Sigmoid colon (tissue), 7 donors: Measurements from ENCODE around the gene MAPKBP1. TPM values are rescaled to one million over a fixed set of nuclear protein-coding genes. Genes with fewer than 3 reads are reported as not detected.

Source experiments
- DNase-seq: peaks from one replicate; pipeline ENCODE4 v3.0.0-alpha.2; 2019
- H3K27ac ChIP-seq, 4 donors: fragments of 200-600 bp; sonication (generic); one replicate each; pipeline ENCODE4 v1.5.1; 2016 to 2019; ENCODE audit warnings: mild to moderate bottlenecking in 1 of 4
- H3K27me3 ChIP-seq, 3 donors: fragments of 200-600 bp; sonication (generic); one replicate each; pipeline ENCODE4 v1.5.1; 2019; ENCODE audit warnings: mild to moderate bottlenecking in 1 of 3
- H3K36me3 ChIP-seq, 4 donors: fragments of 200-600 bp; sonication (generic); one replicate each; pipeline ENCODE4 v1.5.1; 2016 to 2019
- H3K4me1 ChIP-seq, 4 donors: fragments of 200-600 bp; sonication (generic); one replicate each; pipeline ENCODE4 v1.5.1; 2017 to 2019
- H3K4me3 ChIP-seq, 4 donors: fragments of 200-600 bp; sonication (generic); one replicate each; pipeline ENCODE4 v1.5.1; 2017 to 2019; ENCODE audit warnings: mild to moderate bottlenecking in 2 of 4, moderate library complexity in 1 of 4
- H3K9me3 ChIP-seq, 4 donors: fragments of 200-600 bp in 3 of 4; sonication (generic) in 3 of 4; one replicate each; pipeline versions ENCODE4 v1.5.1 to v1.6.1; 2013 to 2019
- EP300 ChIP-seq, 4 donors: sonication (generic); formaldehyde crosslinking; IDR thresholded peaks; one replicate each; pipeline ENCODE4 v1.6.1; 2017; ENCODE audit warnings: antibody characterized with exemption in 4 of 4
- POLR2A ChIP-seq, 2 donors: fragments of 450-650 bp; IDR thresholded peaks; one replicate each; pipeline ENCODE4 v1.6.1; 2016; ENCODE audit warnings: antibody characterized with exemption in 2 of 2, mild to moderate bottlenecking in 2 of 2, moderate library complexity in 2 of 2
- POLR2AphosphoS5 ChIP-seq, 4 donors: sonication (generic); formaldehyde crosslinking; IDR thresholded peaks; one replicate each; pipeline ENCODE4 v1.6.1; 2017; ENCODE audit warnings: antibody characterized with exemption in 4 of 4
- WGBS, 2 donors: extraction: QIAGEN DNeasy Blood & Tissue Kit; methylation state at CpG; one replicate each; pipeline ENCODE4 v1.1.7; 2013; 5-methylcytosine and 5-hydroxymethylcytosine counted together
- intact Hi-C: fragments of 100-400 bp; cut with DNase I; formaldehyde crosslinking; loops from one replicate; pipeline ENCODE4 v1.15.1; 2023
- polyA plus RNA-seq, 3 donors: library from polyadenylated mRNA; stranded (reverse); fragments of 200-250 nt; gene quantifications; one replicate each; pipeline ENCODE4 v1.2.3, GENCODE V29; 2013
- total RNA-seq, 4 donors: library from RNA; depleted of rRNA; stranded (reverse); fragments of >200 nt; gene quantifications; one replicate each; pipeline ENCODE4 v1.1.0, GENCODE V29; 2016
- TF ChIP-seq, protein P1 (sequence below), 4 experiments: fragments of 450-650 bp in 3 of 4; fragments of 200-600 bp in 1 of 4; IDR thresholded peaks; one replicate each; pipeline ENCODE4 v1.5.1; 2016 to 2019; ENCODE audit warnings: antibody characterized with exemption in 4 of 4, mild to moderate bottlenecking in 3 of 4, moderate library complexity in 2 of 4
- donor health status: healthy with polysubstance abuse.
- donor health status: Bipolar disorder and iron deficiency.
- donor health status: healthy.

The MAPKBP1 gene
- total and polyA plus RNA-seq, 7 donors, result 2.3 to 42.7 (median 15.0) TPM

DNA sequence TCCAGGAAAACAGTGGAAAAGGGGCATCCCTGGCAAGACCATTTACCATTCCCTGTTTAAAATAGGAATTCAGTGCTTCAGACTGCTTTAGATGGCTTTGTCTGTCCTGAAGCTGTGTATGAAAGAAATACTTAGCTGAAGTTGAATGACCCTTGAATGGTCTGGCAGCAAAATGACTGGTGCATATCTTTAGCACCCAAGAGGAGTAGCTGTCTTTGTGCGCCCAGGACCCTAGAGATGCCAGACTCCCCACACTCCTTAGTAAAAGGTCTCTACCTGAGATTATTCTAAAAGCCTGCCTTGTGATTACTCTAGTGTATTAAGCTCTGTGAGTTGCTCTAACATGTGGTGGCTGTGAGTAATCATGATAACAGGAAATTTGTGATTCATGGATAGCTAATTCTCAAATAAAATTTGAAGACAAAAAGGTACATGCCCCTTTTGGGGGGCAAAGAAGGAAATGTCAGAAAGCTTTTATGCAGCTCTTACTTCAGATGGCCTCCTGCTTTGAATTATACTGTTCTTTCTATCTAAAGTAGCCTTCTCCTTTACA lies 3.2 kb downstream of the MAPKBP1 start:
- Histone ChIP-seq H3K4me1 (peaks cover 0 to 72% (median 62%) of the 10 kb centered on the region in 4 donors), H3K27me3 (no peaks in the 10 kb centered on the region), H3K36me3 (no peaks in the 10 kb centered on the region), H3K4me3 (no peak overlapping the region), H3K9me3 (no peaks in the 10 kb centered on the region), H3K27ac (peak overlapping the region in 2 of 4 donors; percentile 48 to 63)
- 94 to 100% methylated on average over 1 of the region's 1 CpG for WGBS, 2 donors
- intact Hi-C loops, result loop anchor here (10.0 kb wide), 1 partner anchor 173 kb away; no protein-coding TSS in a partner anchor
- no peak for TF ChIP-seq EP300 (IDR thresholded peaks at IDR 0.05)
- TF ChIP-seq, protein P1, sequence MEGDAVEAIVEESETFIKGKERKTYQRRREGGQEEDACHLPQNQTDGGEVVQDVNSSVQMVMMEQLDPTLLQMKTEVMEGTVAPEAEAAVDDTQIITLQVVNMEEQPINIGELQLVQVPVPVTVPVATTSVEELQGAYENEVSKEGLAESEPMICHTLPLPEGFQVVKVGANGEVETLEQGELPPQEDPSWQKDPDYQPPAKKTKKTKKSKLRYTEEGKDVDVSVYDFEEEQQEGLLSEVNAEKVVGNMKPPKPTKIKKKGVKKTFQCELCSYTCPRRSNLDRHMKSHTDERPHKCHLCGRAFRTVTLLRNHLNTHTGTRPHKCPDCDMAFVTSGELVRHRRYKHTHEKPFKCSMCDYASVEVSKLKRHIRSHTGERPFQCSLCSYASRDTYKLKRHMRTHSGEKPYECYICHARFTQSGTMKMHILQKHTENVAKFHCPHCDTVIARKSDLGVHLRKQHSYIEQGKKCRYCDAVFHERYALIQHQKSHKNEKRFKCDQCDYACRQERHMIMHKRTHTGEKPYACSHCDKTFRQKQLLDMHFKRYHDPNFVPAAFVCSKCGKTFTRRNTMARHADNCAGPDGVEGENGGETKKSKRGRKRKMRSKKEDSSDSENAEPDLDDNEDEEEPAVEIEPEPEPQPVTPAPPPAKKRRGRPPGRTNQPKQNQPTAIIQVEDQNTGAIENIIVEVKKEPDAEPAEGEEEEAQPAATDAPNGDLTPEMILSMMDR (IDR thresholded peaks at IDR 0.05), result no peak
- no peak for TF ChIP-seq POLR2A (IDR thresholded peaks at IDR 0.05)
- no peak for TF ChIP-seq POLR2AphosphoS5 (IDR thresholded peaks at IDR 0.05)
- DNase-seq, result no peak

DNA sequence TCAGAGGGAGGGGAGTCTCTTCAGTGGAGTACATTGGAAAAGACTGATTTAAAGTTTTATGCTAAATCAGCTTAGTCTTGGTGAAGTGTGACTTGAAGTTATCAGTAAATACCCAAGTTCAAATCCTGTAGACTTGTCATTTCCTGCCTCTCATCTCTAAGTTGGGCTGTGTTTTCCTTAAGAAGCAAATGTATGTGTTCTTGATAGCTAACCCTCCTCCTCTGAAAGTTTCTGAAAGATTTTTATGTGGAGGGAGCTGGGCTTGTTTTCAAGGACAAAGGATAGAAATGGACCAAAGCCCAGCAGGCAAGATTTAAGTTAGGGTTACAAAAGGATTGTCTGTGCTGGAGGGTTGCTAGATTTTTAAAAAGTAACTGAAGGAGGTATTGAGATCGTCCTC lies 4.2 kb downstream of the MAPKBP1 start:
- no peak for DNase-seq
- TF ChIP-seq EP300 (IDR thresholded peaks at IDR 0.05), result no peak
- intact Hi-C loops, result loop anchor here (10.0 kb wide), 1 partner anchor 174 kb away; no protein-coding TSS in a partner anchor
- Histone ChIP-seq H3K27me3 (no peaks in the 10 kb centered on the region), H3K36me3 (no peaks in the 10 kb centered on the region), H3K27ac (peak overlapping the region in 2 of 4 donors; percentile 48 to 63), H3K4me3 (no peak overlapping the region), H3K9me3 (no peaks in the 10 kb centered on the region), H3K4me1 (peaks cover 0 to 62% (median 54%) of the 10 kb centered on the region in 4 donors)
- 82 to 95% methylated on average over 1 of the region's 1 CpG for WGBS, 2 donors

DNA sequence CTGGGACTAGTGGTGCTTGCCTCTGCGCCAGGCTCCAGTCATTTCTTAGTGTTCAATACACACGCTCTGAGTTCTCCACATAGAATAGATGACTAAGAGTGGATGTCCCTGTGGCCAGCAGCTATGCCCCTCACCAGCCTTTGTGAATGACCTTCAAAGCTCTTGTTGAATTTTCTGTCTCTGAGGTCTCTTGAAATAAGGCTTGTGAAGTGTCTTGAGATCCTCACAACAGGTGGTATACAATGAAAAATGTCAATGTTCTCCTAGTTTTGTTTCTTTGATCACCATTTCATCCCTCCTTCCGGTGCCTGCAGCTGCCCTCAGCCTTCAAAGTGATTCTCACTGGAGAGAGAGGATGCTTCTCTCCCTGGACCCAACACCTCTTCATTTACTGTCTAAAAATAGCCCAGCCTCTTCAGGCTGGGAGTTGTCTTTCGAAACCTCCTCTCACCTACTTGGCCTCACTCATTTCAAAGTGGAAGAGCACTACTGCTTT lies 5.4 kb downstream of the MAPKBP1 start:
- whole genome bisulfite sequencing, 2 donors, result 77 to 93% methylated on average over 4 of the region's 4 CpGs
- no peak for DNase-seq
- Histone ChIP-seq H3K4me1 (peaks cover 0 to 59% (median 50%) of the 10 kb centered on the region in 4 donors), H3K27me3 (no peaks in the 10 kb centered on the region), H3K36me3 (no peaks in the 10 kb centered on the region), H3K9me3 (no peaks in the 10 kb centered on the region), H3K4me3 (no peak overlapping the region), H3K27ac (peak overlapping the region in 3 of 4 donors; percentile 58 to 74 (median 63))
- intact Hi-C loops, result loop anchor here (10.0 kb wide), 1 partner anchor 175 kb away; no protein-coding TSS in a partner anchor
- no peak for TF ChIP-seq EP300 (IDR thresholded peaks at IDR 0.05)

DNA sequence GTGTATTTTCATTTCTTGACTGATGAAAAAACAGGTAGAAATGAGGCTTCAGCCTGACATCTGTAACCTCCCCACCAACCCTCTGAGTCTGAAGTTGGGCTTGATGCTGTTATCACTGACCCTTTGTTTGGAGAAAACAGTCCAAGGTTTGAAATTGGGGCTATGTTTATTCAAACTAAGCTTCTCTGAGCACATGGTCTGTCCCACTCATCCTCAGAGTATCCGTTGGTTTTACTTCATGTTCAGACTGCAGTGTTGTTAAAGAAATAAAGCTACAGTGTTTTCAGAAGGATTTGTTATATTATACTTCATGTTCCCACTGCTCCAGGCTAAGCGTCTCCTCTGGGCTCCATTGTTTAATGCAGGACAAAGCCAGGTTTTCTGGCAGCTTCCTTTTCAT lies 6.0 kb downstream of the MAPKBP1 start:
- intact Hi-C loops, result no loop called here
- Histone ChIP-seq H3K36me3 (no peaks in the 10 kb centered on the region), H3K27me3 (no peaks in the 10 kb centered on the region), H3K9me3 (no peaks in the 10 kb centered on the region), H3K4me3 (no peak overlapping the region), H3K4me1 (peaks cover 0 to 57% (median 47%) of the 10 kb centered on the region in 4 donors), H3K27ac (peak overlapping the region in 3 of 4 donors; percentile 58 to 74 (median 63))
- TF ChIP-seq POLR2A (IDR thresholded peaks at IDR 0.05) (no peak), EP300 (IDR thresholded peaks at IDR 0.05) (no peak), POLR2AphosphoS5 (IDR thresholded peaks at IDR 0.05) (no peak)
- TF ChIP-seq, protein P1 (IDR thresholded peaks at IDR 0.05), result no peak
- no peak for DNase-seq
- 62 to 66% methylated on average over 2 of the region's 2 CpGs for WGBS, 2 donors

DNA sequence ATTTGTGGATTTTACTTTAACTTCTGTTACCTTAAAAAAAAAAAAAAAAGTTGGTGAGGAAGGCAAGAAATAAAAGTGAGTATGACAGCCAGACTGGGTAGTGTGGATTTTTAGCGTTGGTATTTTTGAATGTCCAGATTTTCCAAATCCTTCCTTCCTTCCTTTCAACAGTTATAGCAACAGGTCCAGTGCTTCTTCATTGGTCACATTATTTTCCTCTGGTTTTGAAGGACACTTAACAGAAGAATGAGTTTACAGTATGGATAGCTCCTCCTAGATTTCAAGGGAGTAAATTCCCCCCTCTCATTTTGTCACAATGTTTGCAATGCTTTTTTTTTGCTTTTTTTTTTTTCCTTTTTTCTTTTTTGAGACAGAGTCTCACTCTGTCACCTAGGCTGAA lies 6.4 kb downstream of the MAPKBP1 start:
- Histone ChIP-seq H3K4me3 (no peak overlapping the region), H3K27ac (peak overlapping the region in 3 of 4 donors; percentile 58 to 74 (median 63)), H3K9me3 (no peaks in the 10 kb centered on the region), H3K4me1 (peaks cover 0 to 52% (median 42%) of the 10 kb centered on the region in 4 donors), H3K36me3 (no peaks in the 10 kb centered on the region), H3K27me3 (no peaks in the 10 kb centered on the region)
- DNase-seq, result no peak
- intact Hi-C loops, result no loop called here
- 24 to 56% methylated on average over 1 of the region's 1 CpG for WGBS, 2 donors
- TF ChIP-seq POLR2AphosphoS5 (IDR thresholded peaks at IDR 0.05), result no peak
- no peak for TF ChIP-seq POLR2A (IDR thresholded peaks at IDR 0.05)
- TF ChIP-seq, protein P1 (IDR thresholded peaks at IDR 0.05), result no peak
- no peak for TF ChIP-seq EP300 (IDR thresholded peaks at IDR 0.05)
